Neural cell (in vitro differentiated cells): ENCODE data around the gene LNX1.

ENCODE experiments used
- CTCF ChIP-seq: fragments of 450-650 bp; IDR thresholded peaks from 2 replicates; pipeline ENCODE4 v1.5.1; 2014; ENCODE audit warnings: antibody characterized with exemption, mild to moderate bottlenecking, moderate library complexity; ENCODE audit not compliant: poor library complexity, severe bottlenecking
- EP300 ChIP-seq: fragments of 450-650 bp; conservative IDR thresholded peaks from 2 replicates; pipeline ENCODE4 v1.6.1; 2014; ENCODE audit warnings: antibody characterized with exemption, mild to moderate bottlenecking, moderate library complexity; ENCODE audit not compliant: poor library complexity, severe bottlenecking
- EZH2 ChIP-seq: fragments of 200-600, 300-800 bp; shearing (Covaris generic), sonication (generic); IDR thresholded peaks from 2 replicates; pipeline ENCODE4 v1.6.1; 2014; ENCODE audit warnings: antibody characterized with exemption, low read length, borderline replicate concordance, mild to moderate bottlenecking; ENCODE audit not compliant: insufficient read depth, poor library complexity, severe bottlenecking
- POLR2AphosphoS5 ChIP-seq: IDR thresholded peaks from 2 replicates; pipeline ENCODE4 v1.6.1; 2012
- SMC3 ChIP-seq: fragments of 450-650 bp; conservative IDR thresholded peaks from 2 replicates; pipeline ENCODE4 v1.6.1; 2014; ENCODE audit warnings: antibody characterized with exemption, mild to moderate bottlenecking, moderate library complexity; ENCODE audit not compliant: poor library complexity
- TAF1 ChIP-seq: IDR thresholded peaks from 2 replicates; pipeline ENCODE4 v1.6.1; 2012; ENCODE audit warnings: low read depth

- TF ChIP-seq EZH2 (no peak), POLR2AphosphoS5 (no peak), CTCF (no peak), EP300 (no peak), TAF1 (no peak), SMC3 (no peak)
These were observed 29.7 kb upstream of the LNX1 start for GRCh38 chr4:53620956-53621355.
